Spleen (tissue), 11 donors: ENCODE results near the gene ERAP2. TPM values are rescaled to one million over a fixed set of nuclear protein-coding genes. Genes with fewer than 3 reads are reported as not detected.

Experiments
- DNase-seq: peaks from one replicate; pipeline ENCODE4 v3.0.0-alpha.2; 2020
- H3K27ac ChIP-seq, 8 donors: fragments of 200-600 bp; sonication (generic) in 7 of 8; 1 replicate in 4 of 8; 2 replicates in 4 of 8; pipeline versions ENCODE4 v1.5.0 to v1.8.0; 2016 to 2021; ENCODE audit warnings: inconsistent platforms in 4 of 8, mild to moderate bottlenecking in 4 of 8, moderate library complexity in 1 of 8
- H3K27me3 ChIP-seq, 7 donors: fragments of 200-600 bp; sonication (generic) in 6 of 7; replicated peaks in 1 of 7; 1 replicate in 4 of 7; 2 replicates in 3 of 7; pipeline versions ENCODE4 v1.5.0 to v1.8.0; 2016 to 2021; ENCODE audit warnings: inconsistent platforms in 3 of 7, mild to moderate bottlenecking in 1 of 7
- H3K36me3 ChIP-seq, 6 donors: fragments of 200-600 bp; sonication (generic) in 5 of 6; 1 replicate in 4 of 6; 2 replicates in 2 of 6; pipeline versions ENCODE4 v1.5.0 to v1.8.0; 2016 to 2021; ENCODE audit warnings: inconsistent platforms in 2 of 6
- H3K4me1 ChIP-seq, 6 donors: fragments of 200-600 bp; sonication (generic) in 5 of 6; 1 replicate in 3 of 6; 2 replicates in 3 of 6; pipeline versions ENCODE4 v1.5.0 to v1.8.0; 2016 to 2021; ENCODE audit warnings: inconsistent platforms in 3 of 6
- H3K4me3 ChIP-seq, 8 donors: fragments of 200-600 bp; sonication (generic) in 7 of 8; 1 replicate in 4 of 8; 2 replicates in 4 of 8; pipeline versions ENCODE4 v1.5.0 to v1.8.0; 2016 to 2021; ENCODE audit warnings: inconsistent platforms in 4 of 8, mild to moderate bottlenecking in 4 of 8, moderate library complexity in 2 of 8
- H3K9me3 ChIP-seq, 8 donors: fragments of 200-600 bp; sonication (generic) in 7 of 8; 1 replicate in 4 of 8; 2 replicates in 4 of 8; pipeline versions ENCODE4 v1.5.0 to v1.8.0; 2016 to 2021; ENCODE audit warnings: inconsistent platforms in 4 of 8
- CTCF ChIP-seq, 11 experiments: fragments of 200-600 bp in 7 of 11; fragments of 450-650 bp in 4 of 11; sonication (generic) in 4 of 11; IDR thresholded peaks in 8 of 11; conservative IDR thresholded peaks in 3 of 11; 1 replicate in 7 of 11; 2 replicates in 4 of 11; pipeline versions ENCODE4 v1.4.0 to v1.8.0; 2016 to 2021; ENCODE audit warnings: antibody characterized with exemption in 11 of 11, inconsistent platforms in 4 of 11, mild to moderate bottlenecking in 1 of 11
- POLR2A ChIP-seq, 3 donors: fragments of 450-650 bp; IDR thresholded peaks; one replicate each; pipeline ENCODE4 v1.5.1; 2017; ENCODE audit warnings: antibody characterized with exemption in 3 of 3, mild to moderate bottlenecking in 1 of 3
- POLR2AphosphoS5 ChIP-seq, 3 donors: sonication (generic); formaldehyde crosslinking; IDR thresholded peaks; one replicate each; pipeline ENCODE4 v1.5.1; 2017; ENCODE audit warnings: antibody characterized with exemption in 3 of 3
- WGBS, 5 donors: extraction: QIAGEN DNeasy Blood & Tissue Kit in 3 of 5; methylation state at CpG; one replicate each; pipeline versions ENCODE4 v1.1.5 to v1.1.7; 2013 to 2018; 5-methylcytosine and 5-hydroxymethylcytosine counted together
- intact Hi-C: fragments of 100-400 bp; cut with DNase I; formaldehyde crosslinking; loops from one replicate; pipeline ENCODE4 v1.15.0; 2023; ENCODE audit warnings: low total_unique reads
- polyA plus RNA-seq, 3 donors: library from polyadenylated mRNA; stranded (reverse); fragments of 200-250 nt; gene quantifications; one replicate each; pipeline ENCODE4 v1.2.1, GENCODE V29; 2013
- total RNA-seq, 7 donors: library from RNA; depleted of rRNA in 3 of 7; stranded (reverse); fragments of >200 nt in 3 of 7; fragmentation: NEBNext Ultra II Directional in 4 of 7; extraction: Animal tissue kit (Norgen Biotek cat#: 25700) in 4 of 7; gene quantifications; one replicate each; pipeline versions ENCODE4 v1.1.0 to v1.2.1, GENCODE V29; 2016 to 2021
- donor health status: healthy with polysubstance abuse.
- donor health status: DM: no; HTN: no; CAD: no; lungs with moderate emphysema.
- donor health status: DM: no; HTN: no; CAD: no.
- donor health status: Bipolar disorder and iron deficiency.
- donor health status: healthy.
- donor health status: DM: no; HTN: no; CAD: no.
- donor health status: DM: yes; HTN: yes; CAD: no.

The ERAP2 gene
- total and polyA plus RNA-seq, 10 donors, result 10.6 to 91.8 (median 56.6) TPM

- no peak for TF ChIP-seq POLR2A (IDR thresholded peaks at IDR 0.05)
- no peak for TF ChIP-seq CTCF (IDR thresholded peaks at IDR 0.05 in 8 of 11, conservative IDR thresholded peaks at IDR 0.05 in 3 of 11)
- TF ChIP-seq POLR2AphosphoS5 (IDR thresholded peaks at IDR 0.05), result no peak
- Histone ChIP-seq H3K4me3 (no peak overlapping the region), H3K36me3 (no peaks in the 10 kb centered on the region), H3K4me1 (peaks cover 0 to 8% (median 0%) of the 10 kb centered on the region in 6 donors), H3K27me3 (no peaks in the 10 kb centered on the region), H3K9me3 (peaks cover 0 to 6% (median 0%) of the 10 kb centered on the region in 8 donors), H3K27ac (no peak overlapping the region)
- 83 to 95% (median 93%) methylated on average over 1 of the region's 1 CpG for WGBS, 5 donors
- DNase-seq, result no peak
- intact Hi-C loops, result no loop called here
Measured at GRCh38 chr5:96854067-96854466, 22.2 kb upstream of the ERAP2 start.

GRCh38 chr5:96855031-96855872 lies 21.0 kb upstream of the ERAP2 start:
- Histone ChIP-seq H3K27me3 (no peaks in the 10 kb centered on the region), H3K4me3 (no peak overlapping the region), H3K4me1 (peaks cover 0 to 8% (median 0%) of the 10 kb centered on the region in 6 donors), H3K9me3 (no peaks in the 10 kb centered on the region), H3K36me3 (no peaks in the 10 kb centered on the region), H3K27ac (no peak overlapping the region)
- WGBS, 5 donors, result 52 to 82% (median 70%) methylated on average over 6 of the region's 6 CpGs
- no peak for DNase-seq
- intact Hi-C loops, result no loop called here
- TF ChIP-seq CTCF (IDR thresholded peaks at IDR 0.05 in 8 of 11, conservative IDR thresholded peaks at IDR 0.05 in 3 of 11) (no peak), POLR2AphosphoS5 (IDR thresholded peaks at IDR 0.05) (no peak), POLR2A (IDR thresholded peaks at IDR 0.05) (no peak)

- TF ChIP-seq POLR2A (IDR thresholded peaks at IDR 0.05) (no peak), CTCF (IDR thresholded peaks at IDR 0.05 in 8 of 11, conservative IDR thresholded peaks at IDR 0.05 in 3 of 11) (no peak), POLR2AphosphoS5 (IDR thresholded peaks at IDR 0.05) (no peak)
- H3K27me3 ChIP-seq, result no peaks in the 10 kb centered on the region
- H3K4me1 ChIP-seq, result peaks cover 0 to 8% (median 0%) of the 10 kb centered on the region in 6 donors
- DNase-seq, result no peak
- intact Hi-C loops, result no loop called here
- H3K27ac ChIP-seq, result no peak overlapping the region
- no peaks in the 10 kb centered on the region for H3K36me3 ChIP-seq
- no peak overlapping the region for H3K4me3 ChIP-seq
- H3K9me3 ChIP-seq, result no peaks in the 10 kb centered on the region
- 85 to 97% (median 91%) methylated on average over 3 of the region's 3 CpGs for WGBS, 5 donors
Measured at GRCh38 chr5:96856371-96856770, 19.9 kb upstream of the ERAP2 start.

GRCh38 chr5:96857454-96857853 lies 18.8 kb upstream of the ERAP2 start:
- H3K4me1 ChIP-seq, result peaks cover 0 to 8% (median 0%) of the 10 kb centered on the region in 6 donors
- TF ChIP-seq CTCF (IDR thresholded peaks at IDR 0.05 in 8 of 11, conservative IDR thresholded peaks at IDR 0.05 in 3 of 11), result no peak
- TF ChIP-seq POLR2A (IDR thresholded peaks at IDR 0.05), result no peak
- no peak for TF ChIP-seq POLR2AphosphoS5 (IDR thresholded peaks at IDR 0.05)
- intact Hi-C loops, result no loop called here
- no peak for DNase-seq
- 88 to 100% (median 98%) methylated on average over 1 of the region's 1 CpG for WGBS, 5 donors
- no peaks in the 10 kb centered on the region for H3K9me3 ChIP-seq
- H3K27ac ChIP-seq, result no peak overlapping the region
- no peaks in the 10 kb centered on the region for H3K27me3 ChIP-seq
- no peaks in the 10 kb centered on the region for H3K36me3 ChIP-seq
- no peak overlapping the region for H3K4me3 ChIP-seq
